ENCODE results near the gene PPP1R3C.

DNA sequence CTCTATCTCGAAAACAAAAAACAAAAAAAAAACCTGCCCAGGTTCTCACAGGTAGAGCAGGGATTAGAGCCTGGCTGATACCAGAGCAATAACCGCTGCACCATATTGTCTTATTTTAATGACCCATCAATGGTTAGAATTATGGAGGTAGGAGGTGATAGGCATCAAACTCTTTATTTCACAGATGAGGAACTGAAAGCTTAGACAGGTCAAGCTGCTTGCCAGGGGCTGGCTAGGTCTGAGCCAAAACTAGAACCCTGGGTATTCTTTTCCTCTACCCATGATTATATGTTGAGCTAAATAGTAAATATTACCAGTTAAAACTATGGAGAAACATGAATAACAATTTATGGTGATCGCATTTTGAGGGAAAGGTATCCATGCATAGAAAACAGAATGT lies 2.0 kb upstream of the PPP1R3C start:
- no peak for TF ChIP-seq POLR2AphosphoS5 (IDR thresholded peaks at IDR 0.05; ENCODE audit: low read depth, low read length)
- TF ChIP-seq TAF1 (IDR thresholded peaks at IDR 0.05; ENCODE audit: borderline replicate concordance, low read depth, low read length) = no peak
- TF ChIP-seq POLR2A (IDR thresholded peaks at IDR 0.05; ENCODE audit: low read depth, low read length) = no peak
